HG03108 (cell line): ENCODE measurements around the gene C16orf78.

Source experiments
- ATAC-seq: cut with Tn5 transposase; IDR thresholded peaks from one replicate; pipeline ENCODE4 v1.9.1; 2021; ENCODE audit warnings: moderate library complexity; ENCODE audit not compliant: unreplicated experiment

The C16orf78 gene

DNA sequence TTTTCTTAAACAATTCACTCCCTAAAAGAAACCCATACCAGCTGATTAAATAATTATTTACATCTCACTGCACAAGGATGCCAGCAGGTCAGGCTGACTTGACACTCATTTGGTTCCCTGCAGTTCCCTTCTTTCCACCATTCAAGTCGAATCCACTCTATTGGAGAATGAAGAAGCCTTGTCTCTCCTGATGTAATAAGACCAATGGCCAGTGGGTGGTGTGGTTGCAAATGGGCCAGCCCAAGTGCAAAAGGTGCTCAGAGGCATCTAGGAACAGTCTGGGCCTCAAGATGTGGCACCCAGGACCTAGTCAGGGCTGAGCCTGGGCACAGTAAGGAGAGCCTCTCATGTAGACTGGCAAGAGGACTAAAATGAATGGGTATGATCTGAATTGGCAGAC, 9.3 kb downstream of the C16orf78 start:
- ATAC-seq: no peak

- ATAC-seq: no peak
Observed at GRCh38 chr16:49395021-49395420, 21.4 kb downstream of the C16orf78 start.

DNA sequence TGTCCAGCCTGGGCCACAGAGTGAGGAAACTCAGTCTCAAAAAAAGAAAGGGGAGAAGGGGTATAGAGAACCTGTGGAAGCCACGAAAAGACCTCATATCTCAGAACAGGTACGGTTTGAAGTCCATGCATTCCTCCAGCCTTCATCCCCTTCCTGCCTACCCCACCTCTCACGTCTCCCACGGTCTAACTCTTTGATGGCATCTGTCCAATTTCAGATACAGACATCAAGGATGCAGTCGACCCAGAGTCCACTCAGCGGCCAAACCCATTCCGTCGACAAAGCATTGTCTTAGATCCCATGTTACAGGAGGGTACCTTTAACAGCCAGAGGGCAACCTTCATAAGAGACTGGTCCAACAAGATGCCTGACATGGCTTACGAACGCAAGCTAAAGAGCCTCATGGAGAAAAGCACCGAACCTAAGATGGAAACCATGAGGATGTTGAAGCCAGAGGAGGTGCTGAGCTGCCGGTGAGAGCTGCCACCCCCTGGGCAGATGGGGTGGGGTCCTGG, 22.7 kb downstream of the C16orf78 start:
- ATAC-seq: no peak

GRCh38 chr16:49398761-49399160, 25.2 kb downstream of the C16orf78 start:
- no peak for ATAC-seq

GRCh38 chr16:49399594-49400364, 26.2 kb downstream of the C16orf78 start:
- peak; percentile 98 for ATAC-seq

- no peak for ATAC-seq
Observed at GRCh38 chr16:49400611-49401010, 27.0 kb downstream of the C16orf78 start.

DNA sequence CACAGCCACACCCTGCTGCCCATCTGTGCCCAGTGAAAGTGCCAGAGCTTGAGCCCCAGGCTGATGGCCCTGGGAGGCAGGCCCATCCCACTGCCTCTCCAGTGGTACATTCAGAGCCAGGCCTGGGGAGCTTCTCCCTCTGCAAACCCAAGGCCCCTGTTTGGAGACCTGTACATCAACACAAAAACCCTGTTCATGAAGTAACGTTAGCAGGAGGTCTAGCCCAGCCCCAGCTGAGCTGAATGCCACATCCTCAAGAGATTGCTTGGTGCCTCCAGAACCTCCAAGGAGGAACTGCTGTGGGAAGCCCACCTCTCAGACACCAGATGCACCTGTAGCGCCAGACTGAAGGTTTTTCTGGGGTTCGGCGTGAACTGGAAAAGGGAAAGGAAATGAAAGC, 31.5 kb downstream of the C16orf78 start:
- ATAC-seq: no peak

- no peak for ATAC-seq
Observed at GRCh38 chr16:49405530-49405929, 31.9 kb downstream of the C16orf78 start.

GRCh38 chr16:49407873-49408550, 34.4 kb downstream of the C16orf78 start:
- ATAC-seq: peak; percentile 94

- ATAC-seq: no peak
Observed at GRCh38 chr16:49409121-49409520, 35.5 kb downstream of the C16orf78 start.

DNA sequence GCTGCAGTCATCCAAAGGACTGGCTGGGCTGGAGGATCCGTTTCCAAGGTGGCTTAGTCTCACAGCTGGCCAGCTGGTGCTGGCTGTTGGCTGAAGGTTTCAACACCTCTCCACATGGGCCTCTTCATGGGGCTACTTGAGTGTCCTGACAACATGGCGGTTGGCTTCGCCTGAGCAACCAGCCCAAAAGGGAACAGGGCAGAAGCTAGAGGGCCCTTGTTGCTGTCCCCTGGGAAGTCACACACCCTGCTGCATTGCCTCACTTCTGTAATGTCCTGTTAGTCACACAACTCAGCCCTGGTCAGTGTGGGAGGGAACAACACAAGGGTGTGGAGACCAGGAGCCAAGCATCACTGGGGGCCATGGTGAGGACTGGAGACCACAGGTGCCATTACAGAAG, 36.6 kb downstream of the C16orf78 start:
- no peak for ATAC-seq

- ATAC-seq: no peak
Observed at GRCh38 chr16:49411121-49411970, 37.7 kb downstream of the C16orf78 start.

- no peak for ATAC-seq
Observed at GRCh38 chr16:49414671-49415070, 41.1 kb downstream of the C16orf78 start.

GRCh38 chr16:49415083-49415482, 41.5 kb downstream of the C16orf78 start:
- ATAC-seq: no peak

DNA sequence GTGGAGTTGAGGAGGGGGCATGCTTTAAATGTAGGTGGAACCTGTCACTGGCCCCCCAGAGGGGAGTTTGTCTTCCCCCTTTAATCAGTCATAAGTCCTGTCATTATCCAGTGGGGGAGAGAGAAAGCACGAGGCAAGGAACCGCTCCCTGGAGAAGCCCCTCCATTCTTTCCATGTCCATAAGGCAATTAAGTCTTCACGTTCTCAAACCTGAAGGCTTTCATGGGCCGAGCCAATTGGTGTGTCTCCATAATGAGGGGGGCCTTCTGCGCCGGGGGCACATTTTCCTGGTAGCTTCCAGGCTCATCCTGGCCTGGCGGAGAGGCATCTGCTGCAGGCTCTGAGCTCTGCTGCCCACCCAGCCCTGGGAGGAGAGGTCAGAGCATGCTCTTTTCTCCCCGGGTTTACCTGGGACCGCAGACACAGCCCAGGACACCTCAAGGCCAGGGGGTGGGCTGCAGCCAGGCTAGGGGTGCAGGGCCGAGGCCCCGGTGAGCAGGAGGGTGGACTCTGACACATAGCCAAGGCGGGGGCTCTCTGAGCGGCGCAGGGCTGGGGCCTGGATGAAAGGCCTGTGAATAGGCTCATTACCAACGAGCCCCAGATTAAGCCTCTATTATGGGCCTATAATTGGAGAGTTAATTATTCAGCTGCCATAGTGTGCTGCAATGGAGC, 42.5 kb downstream of the C16orf78 start:
- no peak for ATAC-seq

DNA sequence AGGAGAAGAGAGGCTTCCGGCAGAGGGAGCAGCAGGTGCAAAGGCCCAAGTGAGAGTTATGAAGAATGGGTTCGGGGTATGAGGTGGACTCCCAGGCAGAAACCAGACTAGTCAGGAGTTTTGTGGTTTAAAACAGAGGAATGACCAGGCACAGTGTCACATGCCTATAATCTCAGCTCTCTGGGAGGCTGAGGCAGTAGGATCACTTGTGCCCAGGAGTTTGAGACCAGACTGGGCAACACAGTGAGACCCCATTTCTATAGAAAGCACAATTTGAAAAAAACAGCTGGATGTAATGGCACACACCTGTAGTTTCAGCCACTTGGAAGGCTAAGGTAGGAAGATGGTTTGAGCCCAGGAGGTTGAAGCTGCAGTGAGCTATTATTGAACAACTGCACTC, 43.8 kb downstream of the C16orf78 start:
- ATAC-seq: no peak

GRCh38 chr16:49419006-49419405, 45.4 kb downstream of the C16orf78 start:
- no peak for ATAC-seq

GRCh38 chr16:49419862-49420261, 46.3 kb downstream of the C16orf78 start:
- no peak for ATAC-seq

DNA sequence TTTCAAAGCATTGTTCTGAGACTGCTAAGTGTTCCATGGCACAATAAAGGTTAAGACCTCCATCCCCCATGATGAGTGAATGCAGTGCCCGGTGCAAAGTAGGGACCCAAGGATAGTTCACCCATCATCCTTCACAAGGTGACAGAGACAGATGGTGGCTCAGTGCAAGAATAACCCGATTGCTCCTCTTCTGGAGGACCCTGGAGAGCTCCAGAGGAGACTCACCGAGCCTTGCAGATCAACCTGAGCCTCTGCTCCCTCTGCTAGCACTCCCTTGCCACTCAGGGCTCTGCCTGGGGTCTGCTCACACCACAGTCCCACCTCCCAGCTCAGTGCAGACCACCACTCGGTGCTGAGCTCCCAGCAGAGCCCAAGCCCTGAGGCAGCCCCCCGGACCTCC, 49.3 kb downstream of the C16orf78 start:
- ATAC-seq: no peak

- ATAC-seq: no peak
Observed at GRCh38 chr16:49424961-49425360, 51.4 kb downstream of the C16orf78 start.

- ATAC-seq: no peak
Observed at GRCh38 chr16:49427771-49428170, 54.2 kb downstream of the C16orf78 start.
